Left renal cortex interstitium (tissue), 4 donors: ENCODE results near the gene AKAP6. TPM values are rescaled to one million over a fixed set of nuclear protein-coding genes. Genes with fewer than 3 reads are reported as not detected.

ENCODE experiments used
- DNase-seq, 4 donors: peaks; one replicate each; pipeline ENCODE4 v3.0.0-alpha.2; 2013; ENCODE audit warnings: low read depth in 4 of 4, low spot score in 2 of 4, missing footprints in 1 of 4
- polyA plus RNA-seq, 4 donors: library from polyadenylated mRNA; unstranded; fragments of 120-200 nt; gene quantifications; one replicate each; pipeline ENCODE4 v1.2.1, GENCODE V29; 2013; ENCODE audit not compliant: insufficient read length in 4 of 4

AKAP6 gene
- polyA plus RNA-seq, 4 donors = 1.8 to 3.6 (median 3.1) TPM

GRCh38 chr14:32601906-32602305 lies 272.8 kb downstream of the AKAP6 start:
- no peak for DNase-seq

- no peak for DNase-seq
These were observed 273.6 kb downstream of the AKAP6 start for GRCh38 chr14:32602699-32603098.

DNA sequence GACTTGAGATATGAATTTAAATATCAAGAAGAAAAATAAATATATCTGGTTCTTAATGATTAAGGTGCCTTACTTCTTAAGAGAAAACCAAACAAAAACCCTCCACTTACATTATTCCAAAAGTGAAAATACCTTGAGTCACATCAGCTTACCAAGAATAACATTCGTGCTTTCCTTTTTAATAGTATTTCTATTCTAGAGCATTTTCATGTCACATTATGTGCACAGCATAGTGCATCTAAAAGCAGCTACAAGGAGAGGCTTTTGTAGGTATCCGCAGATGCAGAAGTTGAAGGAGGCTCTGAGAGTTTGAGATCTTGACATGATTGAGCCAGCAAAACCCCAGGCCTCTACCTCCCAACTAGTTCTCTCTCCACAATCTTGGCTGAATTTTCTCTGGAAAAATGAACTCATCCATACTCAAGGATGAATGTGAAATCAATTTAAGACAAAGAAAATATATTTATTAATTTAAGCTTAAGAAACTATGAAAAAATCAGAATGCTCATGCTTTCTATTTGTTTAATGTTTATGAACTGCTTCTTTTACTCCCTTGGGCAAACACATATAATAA lies 275.0 kb downstream of the AKAP6 start:
- no peak for DNase-seq

DNA sequence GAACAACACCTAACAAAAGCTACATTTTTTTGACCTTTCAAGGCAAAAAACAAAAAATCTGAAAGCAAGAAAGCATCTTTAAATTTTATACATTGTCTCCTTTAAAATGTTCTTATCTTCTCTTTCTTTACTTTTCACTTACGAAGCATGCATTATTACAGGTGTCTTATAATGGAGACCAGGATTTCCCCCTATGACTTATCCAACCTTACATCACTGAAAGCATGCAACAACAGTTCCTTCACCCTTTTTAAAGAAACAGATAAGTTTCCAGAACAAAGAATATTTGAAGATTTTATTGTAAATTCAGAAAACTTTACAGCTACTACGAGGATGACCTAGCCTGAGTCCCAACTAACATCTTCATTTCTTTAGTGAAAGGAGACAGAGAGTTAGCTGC lies 277.2 kb downstream of the AKAP6 start:
- no peak for DNase-seq

GRCh38 chr14:32607399-32607798 lies 278.3 kb downstream of the AKAP6 start:
- DNase-seq = no peak

DNA sequence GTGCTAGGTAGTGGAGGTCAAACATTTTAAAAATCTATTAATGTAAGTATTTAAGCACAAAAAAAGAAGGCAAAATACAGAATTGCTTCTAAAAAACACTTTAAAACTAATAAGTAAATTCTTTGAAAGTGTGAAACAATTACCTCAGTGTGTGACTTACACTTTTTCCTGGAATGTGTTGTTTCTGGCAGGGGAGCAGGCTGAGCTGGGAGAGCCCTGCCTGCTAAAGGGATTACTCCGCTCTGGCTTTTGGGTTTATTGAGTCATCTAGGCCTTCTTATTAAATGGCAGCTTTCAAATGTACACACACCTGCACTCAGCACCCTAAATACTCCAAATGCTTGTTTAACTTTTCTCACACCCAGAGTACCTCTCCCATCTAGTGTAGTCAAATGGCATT lies 279.8 kb downstream of the AKAP6 start:
- no peak for DNase-seq

DNA sequence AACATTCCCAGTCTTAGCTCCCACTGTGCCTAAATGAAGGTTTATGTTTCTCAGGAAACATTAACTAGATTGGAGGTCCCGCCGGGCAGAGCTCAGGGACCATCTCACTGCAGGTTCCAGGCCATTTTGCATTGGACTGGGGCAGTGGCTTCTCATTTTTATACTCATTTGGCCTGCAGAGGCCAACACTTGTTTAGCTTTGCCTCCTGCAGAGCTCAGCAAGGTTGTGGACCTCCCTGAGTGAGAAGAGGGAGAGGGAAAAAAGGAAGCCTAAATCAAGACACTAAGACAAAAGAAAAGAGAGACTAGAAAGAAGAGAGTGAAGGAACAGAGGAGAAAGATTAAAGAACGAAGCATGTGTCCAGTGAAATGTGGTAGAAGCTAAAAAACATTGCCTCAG lies 280.3 kb downstream of the AKAP6 start:
- DNase-seq = no peak

DNA sequence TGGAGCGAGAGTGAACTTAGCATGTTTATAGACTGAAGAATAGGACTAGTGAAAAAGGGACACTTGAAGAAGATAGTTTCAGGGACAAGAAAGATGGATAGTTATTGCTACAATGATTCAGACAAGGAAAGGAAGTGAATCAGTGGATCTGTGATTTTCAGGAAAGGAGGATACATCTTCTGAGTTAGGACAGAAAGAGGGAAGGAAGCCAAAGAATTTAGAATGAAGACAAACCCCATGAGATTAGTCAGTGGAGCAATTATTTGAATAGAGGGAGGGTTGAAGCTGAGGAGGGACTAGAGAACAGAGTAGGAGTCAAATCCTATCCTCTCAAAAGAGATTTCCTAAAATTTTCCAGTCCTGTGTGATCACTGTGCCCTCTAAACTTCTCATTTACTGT lies 282.7 kb downstream of the AKAP6 start:
- no peak for DNase-seq

DNA sequence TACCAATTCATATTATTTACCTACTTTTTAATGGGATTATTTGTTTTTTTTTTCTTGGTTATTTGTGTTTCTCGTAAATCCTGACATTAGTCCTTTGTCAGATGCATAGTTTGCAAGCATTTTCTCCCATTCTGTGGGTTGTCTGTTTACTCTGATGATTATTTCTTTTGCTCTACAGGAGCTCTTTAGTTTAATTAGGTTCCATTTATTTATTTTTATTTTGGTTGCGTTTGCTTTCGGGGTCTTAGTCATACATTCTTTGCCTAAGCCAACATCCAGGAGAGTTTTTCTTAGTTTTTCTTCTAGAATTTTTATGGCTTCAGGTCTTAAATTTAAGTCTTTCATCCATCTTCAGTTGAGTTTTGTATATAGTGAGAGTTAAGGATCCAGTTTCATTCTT lies 289.9 kb downstream of the AKAP6 start:
- DNase-seq = no peak

DNA sequence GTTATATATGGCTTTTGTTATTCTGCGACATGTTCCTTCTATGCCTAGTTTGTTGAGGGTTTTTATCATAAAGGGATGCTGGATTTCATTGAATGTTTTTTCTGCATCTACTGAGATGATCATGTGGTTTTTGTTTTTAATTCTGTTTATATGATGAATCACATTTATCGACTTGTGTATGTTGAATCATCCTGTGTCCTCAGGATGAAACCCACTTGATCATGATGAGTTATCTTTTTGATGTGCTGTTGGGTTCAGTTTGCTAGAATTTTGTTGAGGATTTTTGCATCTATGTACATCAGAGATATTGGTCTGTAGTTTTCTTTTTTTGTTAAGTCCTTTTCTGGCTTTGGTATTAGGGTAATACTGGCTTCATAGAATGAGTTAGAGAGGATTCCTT lies 291.2 kb downstream of the AKAP6 start:
- DNase-seq = no peak

DNA sequence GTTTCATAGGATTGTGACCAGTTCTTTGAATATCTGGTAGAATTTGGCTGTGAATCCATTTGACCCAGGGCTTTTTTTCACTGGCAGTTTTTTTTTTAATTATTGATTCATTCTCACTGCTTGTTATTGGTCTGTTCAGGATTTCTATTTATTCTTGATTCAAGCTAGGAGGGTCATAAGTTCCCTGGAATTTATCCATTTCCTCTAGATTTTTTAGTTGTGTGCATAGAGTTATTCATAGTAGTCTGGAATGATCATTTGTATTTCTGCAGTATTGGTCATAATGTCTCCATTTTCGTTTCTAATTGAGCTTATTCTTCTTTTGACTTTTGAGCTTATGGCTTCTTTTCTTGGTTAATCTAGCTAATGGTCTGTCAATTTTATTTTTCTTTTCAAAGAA lies 291.6 kb downstream of the AKAP6 start:
- no peak for DNase-seq

DNA sequence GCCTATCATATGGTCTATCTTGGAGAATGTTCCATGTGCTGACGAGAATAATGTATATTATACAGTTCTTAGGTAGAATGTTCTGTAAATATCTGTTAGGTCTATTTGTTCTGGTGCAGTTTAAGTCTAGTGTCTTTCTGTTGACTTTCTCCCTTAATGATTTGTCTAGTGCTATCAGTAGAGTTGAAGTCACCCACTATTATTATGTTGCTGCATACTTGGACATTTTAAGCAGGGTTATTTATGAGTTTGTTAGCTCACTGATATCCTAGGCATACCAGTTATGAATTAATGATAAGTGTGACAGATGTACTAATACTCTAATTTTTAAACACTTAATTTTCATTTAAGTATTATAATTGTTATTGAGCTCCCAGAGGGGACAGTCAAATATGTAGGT lies 292.5 kb downstream of the AKAP6 start:
- no peak for DNase-seq

GRCh38 chr14:32622742-32623141 lies 293.6 kb downstream of the AKAP6 start:
- no peak for DNase-seq

GRCh38 chr14:32623300-32624093 lies 294.4 kb downstream of the AKAP6 start:
- DNase-seq = no peak

GRCh38 chr14:32625211-32625610 lies 296.1 kb downstream of the AKAP6 start:
- DNase-seq = no peak

DNA sequence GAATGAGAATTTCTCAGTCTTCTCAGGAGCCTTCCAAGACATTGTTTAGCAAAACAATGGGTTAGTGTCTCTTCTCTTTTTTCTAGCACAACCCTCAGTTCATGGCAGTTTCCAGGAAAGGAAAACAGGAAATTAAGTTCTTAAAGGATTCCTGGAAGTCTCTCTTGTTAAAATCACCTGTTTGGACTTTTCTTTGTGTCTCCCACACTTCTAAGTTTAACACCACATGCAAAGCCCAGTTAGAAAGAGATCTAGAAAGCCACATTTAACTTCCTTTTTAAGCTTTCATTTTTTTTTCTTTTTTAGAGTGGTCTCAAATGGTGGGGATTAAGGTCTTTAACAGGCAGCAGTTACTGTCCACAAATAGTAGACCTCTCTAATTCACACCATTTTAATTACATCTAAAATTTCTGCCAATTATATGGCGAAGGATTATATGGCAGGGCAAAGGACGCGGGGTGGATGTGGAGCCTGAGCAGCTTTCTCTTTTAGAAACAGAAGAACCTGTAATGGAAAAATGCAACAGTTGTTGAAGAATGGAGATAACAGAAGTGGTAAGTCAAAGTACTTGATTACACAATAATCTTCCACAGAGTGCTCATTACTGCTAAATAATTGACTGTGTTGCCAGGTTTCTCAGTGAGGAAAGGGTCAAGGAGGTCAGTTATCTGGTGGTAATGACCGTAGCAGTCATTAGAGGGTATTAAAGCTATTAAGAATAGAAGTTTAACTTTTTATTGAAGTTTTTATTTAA lies 298.6 kb downstream of the AKAP6 start:
- no peak for DNase-seq

DNA sequence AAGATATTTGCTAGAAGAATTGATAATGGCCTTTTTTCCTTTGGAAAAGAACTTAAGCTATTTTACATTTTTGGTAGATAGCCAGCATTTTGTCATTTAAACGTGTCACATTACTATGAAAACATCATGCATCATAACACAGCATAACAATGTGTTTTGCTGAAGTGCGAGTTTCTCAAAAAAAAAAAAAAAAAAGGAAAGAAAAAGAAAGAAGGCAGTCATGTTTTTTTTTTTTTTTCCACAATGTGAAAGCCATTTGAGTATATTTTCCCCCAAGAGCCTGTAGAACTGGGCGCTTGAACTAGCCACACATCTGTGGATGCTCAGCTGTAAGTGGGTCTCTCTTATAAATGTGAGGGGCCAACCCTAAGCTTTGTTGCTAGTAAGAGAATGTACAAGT lies 300.1 kb downstream of the AKAP6 start:
- DNase-seq = no peak

- no peak for DNase-seq
These were observed 301.6 kb downstream of the AKAP6 start for GRCh38 chr14:32630701-32631100.

DNA sequence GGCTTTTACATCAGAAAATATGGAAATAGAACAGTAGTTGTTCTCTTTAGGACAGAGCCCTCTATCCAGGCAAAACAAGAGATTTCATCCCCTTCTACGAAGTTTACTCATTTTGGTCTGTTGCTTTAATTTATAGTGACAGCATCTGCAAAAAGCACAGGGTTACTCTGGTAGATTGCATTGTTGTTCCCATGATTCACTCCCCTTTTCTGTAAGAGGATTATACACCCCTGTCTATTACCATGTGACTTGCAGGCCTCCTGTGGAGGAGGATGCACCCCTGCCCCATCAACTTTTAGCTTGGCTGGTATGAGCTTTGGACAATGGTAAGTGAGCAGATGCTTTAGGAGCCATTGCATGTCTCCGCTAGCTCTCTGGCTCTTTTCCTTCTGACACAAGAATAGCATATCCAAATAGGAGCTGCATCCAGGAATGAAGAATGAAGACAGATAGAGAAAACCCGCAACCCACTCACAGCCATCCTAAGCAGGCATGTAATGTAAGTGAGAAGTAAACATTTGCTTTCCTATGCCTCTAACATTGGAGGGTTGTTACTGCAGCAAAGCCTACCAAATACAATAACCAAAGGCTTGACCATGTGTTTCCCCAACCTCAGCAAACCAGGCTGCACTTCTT lies 304.2 kb downstream of the AKAP6 start:
- DNase-seq = no peak

GRCh38 chr14:32633930-32634329 lies 304.8 kb downstream of the AKAP6 start:
- no peak for DNase-seq

GRCh38 chr14:32635061-32635719 lies 306.1 kb downstream of the AKAP6 start:
- no peak for DNase-seq
